GM12878 (cell line): Measurements from ENCODE around the gene HDAC7. TPM values are rescaled to one million over a fixed set of nuclear protein-coding genes. Genes with fewer than 3 reads are reported as not detected.
A peak's percentile ranks its signal among the peaks of the same experiment; 100 is the strongest.

ENCODE experiments used
- BHLHE40 ChIP-seq, 2 experiments: fragments of 450-650 bp in 1 of 2; IDR thresholded peaks; 2 replicates each; pipeline ENCODE4 v1.6.1; 2011 to 2017; ENCODE audit warnings: low read depth in 2 of 2, borderline replicate concordance in 1 of 2, improper control_type of control experiment in 1 of 2, low read length in 1 of 2, mild to moderate bottlenecking in 1 of 2
- CBX3 ChIP-seq: fragments of 200-600 bp; sonication (generic); IDR thresholded peaks from 2 replicates; pipeline ENCODE4 v1.6.1; 2016; ENCODE audit warnings: low read depth, borderline replicate concordance
- CHD1 ChIP-seq: IDR thresholded peaks from 2 replicates; pipeline ENCODE4 v1.6.1; 2012; ENCODE audit warnings: low read depth, low read length, improper control_type of control experiment
- EP300 ChIP-seq, 2 experiments: fragments of 150-350 bp in 1 of 2; IDR thresholded peaks; 2 replicates each; pipeline ENCODE4 v1.6.1; 2011 to 2012; ENCODE audit warnings: low read depth in 2 of 2, low read length in 2 of 2, borderline replicate concordance in 1 of 2, improper control_type of control experiment in 1 of 2, inconsistent platforms in 1 of 2; ENCODE audit not compliant: control insufficient read depth in 1 of 2
- HDGF ChIP-seq: fragments of 450-650 bp; IDR thresholded peaks from 2 replicates; pipeline ENCODE4 v1.6.1; 2016; ENCODE audit warnings: antibody characterized with exemption
- IKZF2 ChIP-seq, 2 experiments: fragments of 450-650 bp; IDR thresholded peaks; 2 replicates each; pipeline ENCODE4 v1.6.1; 2017; ENCODE audit warnings: mild to moderate bottlenecking in 2 of 2, moderate library complexity in 2 of 2
- JUNB ChIP-seq: IDR thresholded peaks from 2 replicates; pipeline ENCODE4 v1.6.1; 2016; ENCODE audit warnings: antibody characterized with exemption, mild to moderate bottlenecking
- MEF2B ChIP-seq: fragments of 450-650 bp; IDR thresholded peaks from 2 replicates; pipeline ENCODE4 v1.6.1; 2018; ENCODE audit warnings: mild to moderate bottlenecking, moderate library complexity; ENCODE audit not compliant: partially characterized antibody, poor library complexity, severe bottlenecking
- NFXL1 ChIP-seq: fragments of 450-650 bp; IDR thresholded peaks from 2 replicates; pipeline ENCODE4 v1.6.1; 2017; ENCODE audit warnings: antibody characterized with exemption, mild to moderate bottlenecking, borderline replicate concordance
- NKRF ChIP-seq: fragments of 450-650 bp; conservative IDR thresholded peaks from 2 replicates; pipeline ENCODE4 v1.6.1; 2017; ENCODE audit warnings: mild to moderate bottlenecking, moderate library complexity
- POU2F2 ChIP-seq: IDR thresholded peaks from 3 replicates; pipeline ENCODE4 v1.6.1; 2011; ENCODE audit warnings: low read depth, mild to moderate bottlenecking, low read length, borderline replicate concordance
- RBBP5 ChIP-seq: fragments of 200-600 bp; sonication (generic); conservative IDR thresholded peaks from 2 replicates; pipeline ENCODE4 v1.6.1; 2016
- SMAD5 ChIP-seq: IDR thresholded peaks from 2 replicates; pipeline ENCODE4 v1.6.1; 2016; ENCODE audit warnings: antibody characterized with exemption, low read depth
- TAF1 ChIP-seq: IDR thresholded peaks from 2 replicates; pipeline ENCODE4 v1.6.1; 2011; ENCODE audit warnings: mild to moderate bottlenecking, low read depth, low read length, borderline replicate concordance
- TCF12 ChIP-seq: IDR thresholded peaks from 2 replicates; pipeline ENCODE4 v1.6.1; 2011; ENCODE audit warnings: low read depth, mild to moderate bottlenecking, low read length
- polyA plus RNA-seq, 11 experiments: library from polyadenylated mRNA; depleted of rRNA in 4 of 11; unstranded in 6 of 11; stranded (reverse) in 5 of 11; fragments of >200 nt; fragmentation: Nextera tagmentation in 4 of 11; fragmentation: Illumina TruSeq in 1 of 11; extraction: Ambion mirVana in 4 of 11; extraction: Trizol in 1 of 11; gene quantifications; 1 replicate in 1 of 11; 2 replicates in 10 of 11; pipeline versions ENCODE4 v1.2.1 to v1.2.3, GENCODE V29; 2011 to 2016; ENCODE audit warnings: inconsistent platforms in 2 of 11, missing spikeins in 2 of 11, low read depth in 1 of 11
- total RNA-seq, 4 experiments: library from RNA; depleted of rRNA in 3 of 4; stranded (reverse); fragments of >200 nt in 3 of 4; fragmentation: Illumina TruSeq in 1 of 4; extraction: Trizol in 1 of 4; gene quantifications; 2 replicates each; pipeline versions ENCODE4 v1.2.1 to v1.2.3, GENCODE V29; 2013 to 2021

The HDAC7 gene
- total and polyA plus RNA-seq, 10 of the 15 experiments (the other 5 are each of a cell fraction or from before 2014, with no cell fraction given), result 0.47 to 18.3 (median 5.4) TPM

- peak; percentile 39 for TF ChIP-seq MEF2B
- no peak for TF ChIP-seq SMAD5
- no peak for TF ChIP-seq JUNB
- TF ChIP-seq NKRF, result no peak
- 0 out of 4 replicates have a peak, but pooled peaks of 1 of the 2 experiments have one; percentile 3 for TF ChIP-seq IKZF2 (IDR thresholded peaks at IDR 0.05)
- 0 out of 4 replicates have a peak, but pooled peaks of 1 of the 2 experiments have one; percentile 21 for TF ChIP-seq EP300 (IDR thresholded peaks at IDR 0.05; ENCODE audit: borderline replicate concordance in 1 of 2, control insufficient read depth in 1 of 2, low read depth in 2 of 2, low read length in 2 of 2)
- no peak for TF ChIP-seq POU2F2
- 0 out of 2 replicates have a peak, but pooled peaks have one; percentile 9 for TF ChIP-seq TCF12
- TF ChIP-seq RBBP5, result no peak
- no peak for TF ChIP-seq NFXL1
- no peak for TF ChIP-seq TAF1
- no peak for TF ChIP-seq CBX3
- peak; percentile 20; the same call in 1 of the 2 replicates for TF ChIP-seq HDGF
- TF ChIP-seq BHLHE40 (IDR thresholded peaks at IDR 0.05; ENCODE audit: borderline replicate concordance in 1 of 2, low read depth in 2 of 2, low read length in 1 of 2), result no peak
- TF ChIP-seq CHD1, result no peak
These were observed 64.8 kb downstream of the HDAC7 start (continued) for GRCh38 chr12:47754881-47755280.
